GM19372 (cell line): ENCODE results near the gene PALD1.
"Not testable (repeated sequence)": the region's sequence is repeated elsewhere in the genome, so short reads cannot be mapped to it uniquely, and the experiment has no call there.

Experiments
- ATAC-seq: cut with Tn5 transposase; IDR thresholded peaks from one replicate; pipeline ENCODE4 v1.9.1; 2021; ENCODE audit warnings: mild to moderate bottlenecking, low read depth, moderate library complexity; ENCODE audit not compliant: unreplicated experiment

The PALD1 gene

GRCh38 chr10:70567603-70568002 is 89.0 kb downstream of the PALD1 start:
- no peak for ATAC-seq

DNA sequence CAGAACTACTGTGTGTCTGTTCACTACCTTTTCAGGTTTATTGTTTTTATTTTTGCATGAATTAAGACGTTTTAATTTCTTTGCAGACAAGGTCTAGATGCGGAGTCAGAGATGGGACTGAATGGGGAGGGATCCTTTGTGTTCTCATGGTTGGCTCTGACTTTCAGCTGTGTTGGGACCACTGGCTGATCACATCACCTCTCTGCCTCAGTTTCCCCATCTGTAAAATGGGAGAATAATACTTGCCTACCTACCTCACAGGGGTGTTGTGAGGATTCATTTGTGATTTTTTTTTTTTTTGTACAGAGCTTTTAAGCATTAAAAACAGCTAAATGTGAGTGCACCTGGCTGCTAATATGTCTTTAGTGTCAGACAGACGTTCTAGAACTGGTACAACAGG is 89.5 kb downstream of the PALD1 start:
- no peak for ATAC-seq

DNA sequence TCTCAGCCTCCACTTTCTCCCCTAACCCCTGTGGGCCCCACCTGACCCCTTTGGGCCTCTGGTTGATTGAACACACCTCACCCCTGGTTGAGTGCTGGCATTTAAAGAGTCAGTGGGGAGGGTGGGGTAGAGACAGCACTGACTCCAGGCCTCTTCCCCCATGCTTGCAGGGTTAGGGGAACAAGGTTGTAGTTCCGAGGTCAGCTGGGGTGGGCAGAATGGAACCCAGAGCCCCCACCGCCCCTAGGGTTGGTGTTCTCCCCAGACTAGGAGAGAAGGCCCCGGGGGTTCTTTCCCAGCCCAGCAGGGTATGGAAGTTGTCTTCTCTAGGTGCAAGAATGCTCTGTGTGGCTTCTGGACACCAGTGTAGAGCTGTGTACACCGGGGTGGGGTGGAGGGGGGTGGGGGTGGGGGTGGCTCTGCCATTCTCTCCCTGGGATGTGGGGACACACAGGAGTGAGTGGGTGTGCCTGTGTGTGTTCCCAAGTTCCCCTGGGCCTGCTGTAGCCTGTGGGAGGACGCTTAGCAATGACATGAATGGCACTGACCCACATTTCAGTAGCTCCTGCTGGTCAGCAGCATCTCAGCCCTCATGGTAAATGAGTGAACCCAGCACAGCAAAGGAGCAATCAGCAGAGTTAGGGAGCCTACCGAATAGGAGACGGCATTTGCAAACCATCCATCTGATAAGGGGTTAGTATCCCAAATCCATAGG is 90.4 kb downstream of the PALD1 start:
- no peak for ATAC-seq

DNA sequence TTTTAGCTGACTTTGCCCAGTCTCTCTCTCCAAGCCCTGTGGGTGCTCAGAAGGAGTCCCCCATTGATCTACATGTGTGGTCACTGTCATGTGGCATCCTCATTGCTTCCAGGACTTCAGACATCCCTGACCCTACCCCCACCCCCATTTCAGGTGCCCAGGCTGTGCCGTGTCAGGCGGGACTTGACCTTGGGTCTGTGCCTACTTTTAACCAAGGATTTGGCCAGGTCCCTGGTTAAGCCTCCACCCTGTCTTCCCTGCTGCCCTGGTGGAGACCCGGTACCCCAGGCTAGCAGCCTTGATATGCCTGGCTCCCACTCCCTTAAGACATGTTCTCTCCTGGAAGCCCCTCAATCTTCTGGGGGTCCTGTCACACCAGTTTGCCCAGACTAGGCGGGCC is 92.7 kb downstream of the PALD1 start:
- no peak for ATAC-seq

DNA sequence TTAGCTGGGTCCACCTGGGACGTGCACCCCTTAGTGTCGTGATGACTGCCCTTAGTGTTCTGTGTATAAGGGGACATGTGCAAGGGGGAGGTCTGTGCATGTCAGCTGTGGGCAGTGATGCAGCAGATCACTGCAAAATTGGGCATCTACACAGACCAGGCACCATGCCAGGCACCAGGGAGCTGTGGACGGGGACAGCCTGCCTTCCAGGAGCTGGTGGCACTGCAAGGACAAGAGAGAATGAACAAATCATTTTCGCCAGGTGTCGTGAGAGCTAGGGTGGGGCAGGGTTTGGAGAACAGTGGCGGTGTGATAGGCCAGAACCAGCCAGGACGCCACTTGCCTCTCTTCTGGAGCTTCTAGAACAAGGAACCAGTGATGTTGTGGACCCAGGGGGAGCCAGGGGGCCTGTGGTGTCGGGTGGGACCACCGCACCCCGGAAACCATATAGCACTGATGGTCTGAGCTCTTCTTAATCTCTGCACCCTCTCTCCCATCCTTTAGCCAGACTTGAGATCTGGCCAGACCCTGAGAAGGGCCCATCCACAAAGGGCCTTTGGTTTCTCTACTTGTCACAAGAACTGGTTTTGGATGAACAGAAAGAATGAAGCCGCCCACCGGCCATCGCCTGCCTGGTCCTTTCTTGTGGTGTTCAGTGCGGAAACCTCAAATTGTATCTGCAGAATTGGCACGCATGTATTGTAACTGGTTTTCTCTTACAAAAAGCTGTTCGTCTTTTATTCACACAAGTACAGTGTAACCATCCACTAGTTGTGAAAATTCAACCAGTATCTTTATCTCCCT is 93.3 kb downstream of the PALD1 start:
- ATAC-seq, result no peak

GRCh38 chr10:70573599-70574506 is 95.3 kb downstream of the PALD1 start:
- no peak for ATAC-seq

GRCh38 chr10:70575486-70575873 is 96.9 kb downstream of the PALD1 start:
- no peak for ATAC-seq

DNA sequence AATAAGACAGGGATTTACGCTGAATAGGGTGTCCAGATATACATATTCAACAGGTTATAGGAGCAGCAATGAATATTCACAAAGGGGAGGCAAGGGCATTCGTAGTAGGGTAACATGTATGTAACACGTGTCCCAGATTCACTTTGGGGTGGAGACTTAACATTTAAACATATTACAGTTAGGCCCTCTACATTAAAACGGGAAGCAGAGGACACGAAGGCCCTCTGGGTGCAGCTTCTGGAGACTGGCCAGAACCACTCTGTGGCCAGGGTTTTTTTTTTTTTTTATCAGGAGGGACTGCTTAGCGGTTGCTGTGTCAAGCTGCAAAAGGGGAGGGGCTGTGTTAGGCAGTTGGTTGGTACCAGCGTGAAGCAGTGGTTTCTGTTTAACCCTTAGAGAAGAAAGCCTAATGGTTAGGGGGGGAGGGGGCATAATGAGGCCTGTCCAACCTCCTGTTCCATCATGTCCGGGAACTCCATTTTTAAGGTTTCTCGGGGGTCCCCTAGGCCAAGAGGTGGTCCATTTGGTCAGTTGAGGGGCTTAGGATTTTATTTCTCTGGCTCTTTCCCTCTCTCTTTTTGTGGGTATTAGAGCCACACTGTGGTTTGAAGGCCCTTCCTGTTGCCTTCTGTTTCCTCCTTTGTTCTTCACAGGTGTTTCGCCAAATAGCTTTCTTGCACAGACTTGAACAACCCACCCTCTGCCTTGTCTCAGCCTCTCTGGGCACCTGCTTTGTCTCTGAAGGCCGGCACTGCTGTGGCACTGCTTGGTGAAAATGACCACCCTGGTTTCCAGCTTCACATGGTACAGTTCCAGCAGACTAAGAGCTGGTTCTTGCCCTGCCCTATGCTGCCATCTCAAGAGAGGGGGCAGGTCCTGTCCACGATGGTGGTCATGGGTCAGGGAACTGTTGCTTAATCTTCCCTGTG is 97.6 kb downstream of the PALD1 start:
- ATAC-seq, result peak; percentile 45

DNA sequence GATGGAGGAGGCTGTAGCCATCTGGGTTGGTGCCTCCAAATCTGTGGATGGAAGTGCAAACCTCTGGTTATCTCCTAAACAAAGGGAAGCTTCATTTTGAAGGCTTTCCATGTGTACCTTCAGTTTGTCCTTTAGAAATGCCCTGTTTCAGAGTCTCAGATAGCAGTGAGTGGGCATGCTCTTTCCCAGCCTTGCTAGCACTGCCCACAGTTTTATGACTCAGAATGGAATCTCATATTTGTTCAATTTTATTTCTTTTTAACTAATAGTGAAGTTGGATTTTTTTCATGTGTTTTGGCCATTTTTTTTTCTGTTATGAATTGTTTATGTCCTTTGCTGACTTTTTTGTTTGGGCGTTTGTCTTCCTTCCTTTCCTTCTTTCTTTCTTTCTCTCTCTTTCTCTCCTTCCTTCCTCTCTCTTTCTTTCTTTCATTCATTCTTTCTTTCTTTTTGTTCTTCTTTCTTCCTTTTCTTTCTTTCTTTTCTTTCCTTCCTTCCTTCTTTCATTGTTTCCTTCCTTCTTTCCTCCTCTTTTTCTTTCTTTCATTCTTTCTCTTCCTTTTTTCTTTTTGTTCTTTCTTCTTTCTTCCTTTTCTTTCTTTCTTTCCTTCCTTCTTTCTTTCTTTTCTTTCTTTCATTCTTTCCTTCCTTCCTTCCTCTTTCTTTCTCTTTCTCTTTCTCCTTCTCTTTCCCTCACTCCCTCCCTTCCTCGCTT is 98.4 kb downstream of the PALD1 start:
- ATAC-seq, result no peak

DNA sequence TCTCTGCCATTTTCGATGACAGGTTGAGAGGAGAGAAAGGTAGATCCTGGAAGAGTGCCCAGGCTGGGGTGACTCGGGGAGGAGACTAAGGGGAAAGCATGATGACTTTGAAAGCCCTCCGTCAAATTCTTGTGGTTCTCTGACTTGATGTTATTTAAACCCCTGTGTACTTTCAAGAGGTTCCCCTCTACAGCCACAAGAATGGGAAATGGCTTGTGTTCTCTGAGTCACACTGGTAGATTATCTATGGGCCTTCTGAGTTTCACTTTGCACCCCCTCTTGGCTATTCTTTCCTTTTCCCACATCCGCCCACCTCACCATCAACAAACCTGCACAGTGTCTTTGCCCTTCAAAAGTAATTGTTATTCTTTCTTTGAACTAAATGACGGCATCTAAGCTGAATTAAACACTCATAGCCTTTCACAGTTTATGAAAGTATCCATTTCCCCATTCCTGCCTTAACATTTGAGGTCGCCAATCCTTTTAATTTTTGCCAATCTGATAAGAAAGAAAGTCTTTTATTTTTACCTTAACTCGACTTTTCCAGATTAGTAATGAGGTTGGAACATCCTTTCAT is 99.9 kb downstream of the PALD1 start:
- peak; percentile 49 for ATAC-seq

DNA sequence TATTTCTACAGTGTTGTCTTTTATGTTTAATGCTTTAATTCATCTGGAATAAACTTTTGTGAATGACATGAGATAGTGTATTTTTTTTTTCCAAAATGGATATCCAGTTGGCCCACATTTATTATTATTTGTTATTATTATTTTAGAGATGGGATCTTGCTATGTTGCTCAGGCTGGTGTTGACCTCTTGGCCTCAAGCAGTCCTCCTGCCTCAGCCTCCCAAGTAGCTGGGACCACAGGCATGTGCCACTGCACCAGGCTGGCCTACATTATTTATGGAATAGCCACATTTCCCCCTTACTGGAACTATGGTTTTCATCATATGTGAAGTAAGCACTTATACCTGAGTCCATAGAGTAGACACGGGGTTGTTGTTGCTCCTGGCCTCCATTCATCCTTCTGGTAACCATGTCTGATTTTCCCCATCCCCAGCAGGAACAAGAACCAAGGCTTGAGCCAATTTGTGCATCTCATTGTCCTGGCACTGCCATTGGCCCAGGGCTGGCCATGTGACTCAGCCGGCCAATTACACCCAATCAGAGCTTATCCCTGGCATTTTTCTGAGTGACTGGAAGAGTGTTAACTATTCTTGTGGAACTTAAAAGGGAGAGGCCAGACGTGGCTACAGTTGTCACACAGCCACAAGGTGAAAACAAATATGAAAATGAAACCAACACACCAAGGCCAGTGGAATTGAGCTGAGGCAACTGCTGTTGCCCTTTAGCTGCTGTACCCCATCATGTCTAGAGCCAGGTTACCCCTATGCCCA is 100.9 kb downstream of the PALD1 start:
- ATAC-seq, result no peak

GRCh38 chr10:70581176-70581575 is 102.6 kb downstream of the PALD1 start:
- not testable (repeated sequence) for ATAC-seq

DNA sequence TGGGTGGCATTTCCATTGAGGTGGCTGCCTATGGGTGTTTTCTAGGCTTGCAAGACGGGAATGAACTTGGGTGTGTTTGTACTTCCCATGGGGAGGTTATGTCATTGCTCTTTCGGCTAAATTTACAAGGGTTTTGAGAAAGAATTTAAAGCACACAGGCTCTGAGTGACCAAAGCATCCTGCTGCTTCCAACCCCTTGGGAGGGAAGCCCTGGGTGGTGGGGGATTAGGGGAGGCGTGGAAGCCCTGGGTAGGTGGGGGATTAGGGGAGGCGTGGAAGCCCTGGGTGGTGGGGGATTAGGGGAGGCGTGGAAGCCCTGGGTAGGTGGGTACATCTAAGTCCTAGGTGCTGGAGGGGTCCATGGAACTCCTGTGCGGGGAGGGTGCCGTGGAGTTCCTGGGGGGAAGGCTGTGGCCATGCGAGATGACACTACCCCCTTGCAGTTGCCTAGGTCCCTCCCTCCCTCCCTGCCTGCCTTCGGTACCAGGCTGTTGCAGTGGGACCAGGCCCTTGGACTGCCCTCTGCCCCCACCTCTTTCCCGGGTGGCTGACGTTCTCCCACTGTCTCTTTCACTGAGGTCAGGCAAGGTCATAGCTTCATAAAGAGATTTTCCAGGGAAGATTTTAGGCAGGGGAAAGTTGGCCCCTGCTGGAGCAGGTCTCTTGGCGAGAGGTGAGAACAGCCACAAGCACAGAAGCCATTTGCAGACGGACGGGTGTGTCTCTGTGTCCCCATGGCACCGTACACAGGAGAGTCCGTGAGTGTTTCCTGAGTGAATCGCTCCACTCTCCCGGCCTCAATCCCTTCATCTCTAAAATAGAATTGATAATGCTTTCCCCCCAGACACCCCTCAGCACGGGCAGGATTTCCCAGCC is 104.5 kb downstream of the PALD1 start:
- no peak for ATAC-seq

DNA sequence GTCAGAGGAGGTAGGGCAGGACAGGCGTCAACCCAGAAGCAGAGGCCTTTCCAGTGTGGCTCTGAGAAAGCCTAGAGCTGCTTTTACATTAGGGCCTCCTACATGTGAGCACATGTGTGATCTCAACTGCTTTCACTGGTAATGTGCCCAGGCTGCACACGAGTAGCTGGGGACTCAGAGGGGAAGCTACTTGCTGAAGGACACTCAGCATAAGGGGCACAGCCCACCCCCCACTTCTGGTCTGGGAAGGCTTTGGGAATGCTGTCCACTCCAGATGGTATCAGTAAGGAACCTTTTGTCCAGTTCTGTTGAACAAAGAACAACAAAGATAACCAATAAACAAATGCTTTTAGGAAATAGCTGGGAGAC is 105.1 kb downstream of the PALD1 start:
- ATAC-seq, result no peak

- no peak for ATAC-seq
These were observed 105.8 kb downstream of the PALD1 start for GRCh38 chr10:70584366-70584765.

- no peak for ATAC-seq
These were observed 106.5 kb downstream of the PALD1 start for GRCh38 chr10:70584909-70585544.
